Prostate gland (tissue), 2 donors: Measurements from ENCODE around the gene SMARCA1. TPM values are rescaled to one million over a fixed set of nuclear protein-coding genes. Genes with fewer than 3 reads are reported as not detected.

Source experiments
- DNase-seq: peaks from one replicate; pipeline ENCODE4 v3.0.0-alpha.2; 2019; ENCODE audit warnings: low spot score
- H3K27ac ChIP-seq, 2 donors: fragments of 200-600 bp; sonication (generic); 2 replicates each; pipeline ENCODE4 v1.5.1; 2017 to 2019
- H3K27me3 ChIP-seq: fragments of 200-600 bp; sonication (generic); replicated peaks from 2 replicates; pipeline ENCODE4 v1.5.1; 2019; ENCODE audit not compliant: insufficient read depth
- H3K36me3 ChIP-seq, 2 donors: fragments of 200-600 bp; sonication (generic); 1 replicate in 1 of 2; 2 replicates in 1 of 2; pipeline versions ENCODE4 v1.5.1 to v1.8.1; 2017 to 2019
- H3K4me1 ChIP-seq: fragments of 200-600 bp; sonication (generic); replicated peaks from 2 replicates; pipeline ENCODE4 v1.5.1; 2019
- H3K4me3 ChIP-seq, 2 donors: fragments of 200-600 bp; sonication (generic); 2 replicates each; pipeline ENCODE4 v1.5.1; 2017 to 2019
- H3K9me3 ChIP-seq: fragments of 200-600 bp; sonication (generic); 2 replicates; pipeline ENCODE4 v1.5.1; 2017
- CTCF ChIP-seq, 4 experiments: fragments of 200-600 bp in 2 of 4; fragments of 450-650 bp in 2 of 4; sonication (generic) in 2 of 4; IDR thresholded peaks; 1 replicate in 3 of 4; 2 replicates in 1 of 4; pipeline ENCODE4 v1.5.1; 2016 to 2019; ENCODE audit warnings: antibody characterized with exemption in 4 of 4, mild to moderate bottlenecking in 2 of 4, moderate library complexity in 2 of 4
- POLR2A ChIP-seq: fragments of 450-650 bp; IDR thresholded peaks from one replicate; pipeline ENCODE4 v1.6.1; 2016; ENCODE audit warnings: antibody characterized with exemption, mild to moderate bottlenecking
- POLR2AphosphoS5 ChIP-seq: sonication (generic); formaldehyde crosslinking; IDR thresholded peaks from one replicate; pipeline ENCODE4 v1.6.1; 2017; ENCODE audit warnings: antibody characterized with exemption
- WGBS: methylation state at CpG from one replicate; pipeline ENCODE4 v1.1.5; 2018; 5-methylcytosine and 5-hydroxymethylcytosine counted together
- intact Hi-C: fragments of 100-400 bp; cut with DNase I; formaldehyde crosslinking; loops from one replicate; pipeline ENCODE4 v1.14.2; 2022
- total RNA-seq, 2 donors: library from RNA; depleted of rRNA; stranded (reverse); fragments of >200 nt; gene quantifications; one replicate each; pipeline ENCODE4 v1.1.0, GENCODE V29; 2016

Gene SMARCA1
- total RNA-seq, 2 donors from 2014 or later = 41.9 to 157 TPM

GRCh38 chrX:129472116-129472515 lies 51.2 kb downstream of the SMARCA1 start:
- H3K36me3 ChIP-seq = no peaks in the 10 kb centered on the region
- no peaks in the 10 kb centered on the region for H3K27me3 ChIP-seq
- WGBS = 30% methylated on average over 1 of the region's 1 CpG
- no peaks in the 10 kb centered on the region for H3K4me1 ChIP-seq
- H3K9me3 ChIP-seq = no peaks in the 10 kb centered on the region
- DNase-seq = peak; percentile 17
- TF ChIP-seq POLR2A (no peak), POLR2AphosphoS5 (peak; percentile 46)
- intact Hi-C loops = no loop called here
- H3K4me3 ChIP-seq = no peak overlapping the region
- no peak overlapping the region for H3K27ac ChIP-seq

GRCh38 chrX:129462707-129463106 lies 60.6 kb downstream of the SMARCA1 start:
- no peak for TF ChIP-seq POLR2AphosphoS5
- no peak for TF ChIP-seq POLR2A
- no peak for TF ChIP-seq CTCF (IDR thresholded peaks at IDR 0.05)
- intact Hi-C loops = no loop called here
- no peak for DNase-seq
- Histone ChIP-seq H3K9me3 (no peaks in the 10 kb centered on the region), H3K27me3 (no peaks in the 10 kb centered on the region), H3K4me1 (no peaks in the 10 kb centered on the region), H3K36me3 (no peaks in the 10 kb centered on the region), H3K27ac (no peak overlapping the region), H3K4me3 (no peak overlapping the region)
- 33% methylated on average over 3 of the region's 3 CpGs for WGBS

- TF ChIP-seq CTCF (IDR thresholded peaks at IDR 0.05) (no peak), POLR2A (no peak), POLR2AphosphoS5 (no peak)
- no peaks in the 10 kb centered on the region for H3K27me3 ChIP-seq
- H3K36me3 ChIP-seq = no peaks in the 10 kb centered on the region
- DNase-seq = no peak
- 56% methylated on average over 3 of the region's 3 CpGs for WGBS
- no peak overlapping the region for H3K27ac ChIP-seq
- no peaks in the 10 kb centered on the region for H3K9me3 ChIP-seq
- intact Hi-C loops = no loop called here
- H3K4me1 ChIP-seq = no peaks in the 10 kb centered on the region
- no peak overlapping the region for H3K4me3 ChIP-seq
Measured at GRCh38 chrX:129461801-129462456, 61.4 kb downstream of the SMARCA1 start.

- TF ChIP-seq POLR2A = no peak
- no peak for TF ChIP-seq CTCF (IDR thresholded peaks at IDR 0.05)
- no peak for TF ChIP-seq POLR2AphosphoS5
- Histone ChIP-seq H3K27me3 (no peaks in the 10 kb centered on the region), H3K4me3 (no peak overlapping the region), H3K9me3 (no peaks in the 10 kb centered on the region), H3K27ac (no peak overlapping the region), H3K4me1 (no peaks in the 10 kb centered on the region), H3K36me3 (no peaks in the 10 kb centered on the region)
- DNase-seq = no peak
- 94% methylated on average over 6 of the region's 6 CpGs for WGBS
- intact Hi-C loops = no loop called here
Measured at GRCh38 chrX:129452523-129452922, 70.8 kb downstream of the SMARCA1 start.

- Histone ChIP-seq H3K4me1 (no peaks in the 10 kb centered on the region), H3K27ac (no peak overlapping the region), H3K9me3 (no peaks in the 10 kb centered on the region), H3K36me3 (no peaks in the 10 kb centered on the region), H3K4me3 (no peak overlapping the region), H3K27me3 (no peaks in the 10 kb centered on the region)
- intact Hi-C loops = no loop called here
- TF ChIP-seq POLR2AphosphoS5 (no peak), CTCF (IDR thresholded peaks at IDR 0.05) (no peak), POLR2A (no peak)
- 96% methylated on average over 4 of the region's 4 CpGs for WGBS
- DNase-seq = no peak
Measured at GRCh38 chrX:129450123-129450522, 73.2 kb downstream of the SMARCA1 start.
